ENCODE results near the gene SIRT4. TPM values are rescaled to one million over a fixed set of nuclear protein-coding genes. Genes with fewer than 3 reads are reported as not detected.

SIRT4 gene
- total and polyA plus RNA-seq, 5 donors from 2014 or later = 0.79 to 2.8 (median 1.2) TPM; not detected in 1

DNA sequence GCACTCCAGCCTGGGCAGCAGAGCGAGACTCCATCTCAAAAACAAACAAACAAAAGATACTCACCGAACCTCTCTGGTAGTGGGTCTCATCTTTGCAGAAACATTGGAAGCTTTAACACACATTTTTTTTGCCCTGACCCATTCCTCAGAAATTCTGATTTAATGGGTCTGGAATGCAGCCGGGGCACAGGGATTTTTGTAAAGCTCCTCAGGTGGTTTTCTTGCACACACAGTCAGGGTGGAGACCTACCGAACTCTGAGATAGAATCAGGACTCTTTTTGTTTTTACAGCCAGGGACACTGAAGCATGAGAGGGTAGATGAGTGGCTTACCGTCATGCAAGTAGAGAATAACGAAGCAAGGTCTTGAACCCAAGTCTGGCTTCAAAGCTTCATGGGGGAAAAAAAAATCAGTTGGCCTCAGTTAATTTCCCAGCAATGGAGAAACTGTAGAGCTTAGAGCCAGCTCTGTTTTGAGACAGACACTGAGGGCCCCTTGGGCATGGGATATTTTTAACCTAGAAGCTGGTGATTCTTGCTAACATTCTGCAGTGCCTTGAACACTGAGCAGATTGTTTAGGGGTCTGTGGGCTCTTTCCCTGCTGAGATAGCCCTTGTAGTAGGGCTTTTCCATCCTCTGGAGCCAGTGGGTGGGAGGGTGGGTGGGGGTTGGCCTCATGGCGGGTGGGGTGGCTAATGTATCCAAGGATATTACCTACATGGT lies 15.2 kb upstream of the SIRT4 start:
- peaks cover 8% of the 10 kb centered on the region for H3K4me1 ChIP-seq (ENCODE audit: control insufficient read depth, insufficient read depth, low read length, poor library complexity, severe bottlenecking)
- H3K36me3 Mint-ChIP-seq = no peaks in the 10 kb centered on the region
- H3K9me3 ChIP-seq (ENCODE audit: control insufficient read depth in 2 of 2, low read length in 2 of 2) = no peaks in the 10 kb centered on the region
- H3K4me1 Mint-ChIP-seq = peaks cover 0 to 13% (median 2%) of the 10 kb centered on the region in 4 donors
- DNase-seq (no peak), ATAC-seq (ENCODE audit: low read depth in 2 of 2) (no peak)
- no peaks in the 10 kb centered on the region for H3K36me3 ChIP-seq (ENCODE audit: control insufficient read depth, insufficient read depth, low read length)
- H3K9me3 Mint-ChIP-seq = no peaks in the 10 kb centered on the region
- H3K27me3 Mint-ChIP-seq = peaks cover 4% of the 10 kb centered on the region
- no peak overlapping the region for H3K27ac Mint-ChIP-seq
- no peaks in the 10 kb centered on the region for H3K27me3 ChIP-seq (ENCODE audit: control insufficient read depth, insufficient read depth, low read length)
- no peak overlapping the region for H3K27ac ChIP-seq (ENCODE audit: insufficient read depth, low read length, poor library complexity, severe bottlenecking)
- no peak overlapping the region for H3K4me3 ChIP-seq (ENCODE audit: low read depth, low read length)
- H3K4me3 Mint-ChIP-seq = no peak overlapping the region

DNA sequence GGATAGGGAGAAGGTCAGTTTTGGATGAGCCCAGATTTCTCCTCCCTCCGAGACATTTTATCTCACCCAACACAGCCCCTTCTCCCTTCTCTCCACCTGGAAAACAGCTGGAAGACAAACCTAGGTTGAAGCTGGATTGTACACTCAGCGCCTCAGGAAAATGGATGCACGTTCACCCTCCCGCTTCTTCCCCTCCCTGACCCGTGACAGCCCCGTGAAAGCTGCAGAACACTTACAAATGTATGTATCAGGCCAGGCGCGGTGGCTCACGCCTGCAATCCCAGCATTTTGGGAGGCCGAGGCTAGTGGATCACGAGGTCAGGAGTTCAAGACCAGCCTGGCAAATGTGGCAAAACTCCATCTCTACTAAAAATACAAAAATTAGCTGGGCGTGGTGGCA lies 14.6 kb upstream of the SIRT4 start:
- Mint-ChIP-seq H3K9me3 (no peaks in the 10 kb centered on the region), H3K36me3 (no peaks in the 10 kb centered on the region), H3K27ac (no peak overlapping the region), H3K27me3 (peaks cover 4% of the 10 kb centered on the region), H3K4me1 (peaks cover 0 to 13% (median 2%) of the 10 kb centered on the region in 4 donors), H3K4me3 (no peak overlapping the region)
- ATAC-seq (ENCODE audit: low read depth in 2 of 2) (no peak), DNase-seq (no peak)
- H3K9me3 ChIP-seq (ENCODE audit: control insufficient read depth in 2 of 2, low read length in 2 of 2) = no peaks in the 10 kb centered on the region
- no peaks in the 10 kb centered on the region for H3K27me3 ChIP-seq (ENCODE audit: control insufficient read depth, insufficient read depth, low read length)
- no peaks in the 10 kb centered on the region for H3K36me3 ChIP-seq (ENCODE audit: control insufficient read depth, insufficient read depth, low read length)
- no peak overlapping the region for H3K4me3 ChIP-seq (ENCODE audit: low read depth, low read length)
- H3K27ac ChIP-seq (ENCODE audit: insufficient read depth, low read length, poor library complexity, severe bottlenecking) = no peak overlapping the region
- peaks cover 12% of the 10 kb centered on the region for H3K4me1 ChIP-seq (ENCODE audit: control insufficient read depth, insufficient read depth, low read length, poor library complexity, severe bottlenecking)

DNA sequence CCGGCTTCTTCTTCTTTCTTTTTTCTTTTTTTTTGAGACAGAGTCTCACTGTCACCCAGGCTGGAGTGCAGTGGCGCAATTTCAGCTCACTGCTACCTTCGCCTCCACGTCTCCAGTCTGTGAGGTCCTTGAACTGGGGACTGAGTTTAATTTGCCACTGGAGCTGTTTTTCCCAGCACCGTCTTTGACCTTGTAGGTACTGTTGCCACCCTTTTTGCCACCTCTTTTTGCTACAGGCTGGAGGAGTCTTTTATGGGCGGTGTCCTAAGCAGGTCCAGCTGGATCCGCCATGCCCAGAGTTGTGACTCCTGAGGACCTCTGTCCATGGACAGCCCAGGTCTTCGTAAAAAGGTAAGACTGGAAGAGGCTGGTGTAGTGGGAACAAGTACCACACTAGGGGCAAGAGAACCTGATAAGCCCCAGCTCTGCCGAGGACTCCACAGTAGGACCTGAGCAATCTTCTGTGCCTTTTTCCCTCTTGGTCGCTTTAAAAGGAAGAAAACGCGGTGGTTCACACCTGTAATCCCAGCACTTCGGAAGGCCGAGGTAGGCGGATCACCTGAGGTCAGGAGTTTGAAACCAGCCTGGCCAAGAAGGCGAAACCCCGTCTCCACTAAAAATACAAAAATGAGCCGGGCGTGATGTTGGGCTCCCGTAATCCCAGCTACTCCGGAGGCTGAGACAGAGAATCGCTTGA lies 11.4 kb upstream of the SIRT4 start:
- ATAC-seq (ENCODE audit: low read depth in 2 of 2) = no peak
- no peaks in the 10 kb centered on the region for H3K27me3 Mint-ChIP-seq
- peak overlapping the region; percentile 91 for H3K4me3 ChIP-seq (ENCODE audit: low read depth, low read length)

DNA sequence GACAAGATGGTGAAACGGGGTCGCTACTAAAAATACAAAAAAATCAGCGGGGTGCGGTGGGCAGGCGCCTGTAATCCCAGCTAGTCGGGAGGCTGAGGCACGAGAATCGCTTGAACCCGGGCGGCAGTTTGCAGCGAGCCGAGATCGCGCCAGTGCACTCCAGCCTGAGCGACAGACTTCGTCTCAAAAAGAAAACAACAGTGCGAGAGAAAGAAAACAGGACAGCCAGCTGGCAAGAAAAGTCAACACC lies 9.8 kb upstream of the SIRT4 start:
- Mint-ChIP-seq H3K27me3 (no peaks in the 10 kb centered on the region), H3K9me3 (no peaks in the 10 kb centered on the region), H3K4me3 (no peak overlapping the region), H3K4me1 (peaks cover 0 to 13% (median 0%) of the 10 kb centered on the region in 4 donors), H3K36me3 (no peaks in the 10 kb centered on the region), H3K27ac (no peak overlapping the region)
- H3K27me3 ChIP-seq (ENCODE audit: control insufficient read depth, insufficient read depth, low read length) = no peaks in the 10 kb centered on the region
- H3K9me3 ChIP-seq (ENCODE audit: control insufficient read depth in 2 of 2, low read length in 2 of 2) = no peaks in the 10 kb centered on the region
- no peaks in the 10 kb centered on the region for H3K36me3 ChIP-seq (ENCODE audit: control insufficient read depth, insufficient read depth, low read length)
- H3K27ac ChIP-seq (ENCODE audit: insufficient read depth, low read length, poor library complexity, severe bottlenecking) = peak overlapping the region; percentile 99
- DNase-seq = no peak
- peaks cover 20% of the 10 kb centered on the region for H3K4me1 ChIP-seq (ENCODE audit: control insufficient read depth, insufficient read depth, low read length, poor library complexity, severe bottlenecking)
- peak in 1 of 2 donors; percentile 4 for ATAC-seq (ENCODE audit: low read depth in 2 of 2)
- peak overlapping the region; percentile 91 for H3K4me3 ChIP-seq (ENCODE audit: low read depth, low read length)

More for the DNA sequence above, 11.4 kb upstream of the SIRT4 start:
- Mint-ChIP-seq H3K36me3 (no peaks in the 10 kb centered on the region), H3K4me1 (peaks cover 0 to 13% (median 0%) of the 10 kb centered on the region in 4 donors), H3K4me3 (no peak overlapping the region), H3K27ac (peak overlapping the region in 2 of 3 donors; percentile 51 to 92), H3K9me3 (no peaks in the 10 kb centered on the region)
- H3K27ac ChIP-seq (ENCODE audit: insufficient read depth, low read length, poor library complexity, severe bottlenecking) = peak overlapping the region; percentile 99
- no peaks in the 10 kb centered on the region for H3K27me3 ChIP-seq (ENCODE audit: control insufficient read depth, insufficient read depth, low read length)
- no peaks in the 10 kb centered on the region for H3K9me3 ChIP-seq (ENCODE audit: control insufficient read depth in 2 of 2, low read length in 2 of 2)
- no peaks in the 10 kb centered on the region for H3K36me3 ChIP-seq (ENCODE audit: control insufficient read depth, insufficient read depth, low read length)
- DNase-seq = peak in 2 of 3 donors; percentile 7 to 10
- peaks cover 20% of the 10 kb centered on the region for H3K4me1 ChIP-seq (ENCODE audit: control insufficient read depth, insufficient read depth, low read length, poor library complexity, severe bottlenecking)

DNA sequence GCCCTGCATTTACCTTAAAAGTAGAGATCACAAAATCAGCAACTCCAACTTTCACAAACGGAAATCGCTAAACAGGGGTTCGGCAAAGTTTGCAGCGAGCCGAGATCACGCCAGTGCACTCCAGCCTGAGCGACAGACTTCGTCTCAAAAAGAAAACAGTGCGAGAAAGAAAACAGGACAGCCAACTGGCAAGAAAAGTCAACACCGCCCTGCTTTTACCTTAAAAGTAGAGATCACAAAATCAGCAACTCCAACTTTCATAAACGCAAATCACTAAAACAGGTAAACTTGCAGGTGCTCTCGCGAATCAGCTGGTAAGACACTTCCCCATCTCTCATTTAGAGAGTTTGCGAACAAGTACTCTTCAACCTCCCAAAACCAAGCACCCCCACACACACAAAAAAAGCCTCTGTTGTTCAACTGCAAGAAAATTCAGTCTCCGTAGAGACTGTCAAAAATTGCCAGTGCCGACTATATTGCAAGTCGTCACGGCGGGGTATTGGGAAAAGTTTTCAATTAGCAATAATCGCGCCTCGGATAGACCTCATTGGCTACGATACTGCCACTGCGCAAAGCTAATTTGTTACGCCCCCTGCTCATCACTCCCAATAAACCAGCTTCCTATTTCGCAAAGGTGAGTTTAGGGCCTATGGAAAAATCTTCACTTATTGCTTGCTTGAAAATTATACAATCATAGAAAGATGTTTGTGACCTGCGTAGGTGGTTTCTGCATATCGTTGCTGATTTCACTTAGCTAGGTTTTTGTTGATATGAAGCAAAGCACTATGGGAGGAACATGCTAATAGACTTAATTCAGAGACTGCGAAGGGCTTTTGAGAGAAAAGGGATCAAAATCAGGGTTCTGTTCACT lies 9.2 kb upstream of the SIRT4 start, which contains the start of gene RNU4-1:
Gene RNU4-1 (minus strand): TSS at position 577 of the 871 bp plus-strand sequence.
- Histone ChIP-seq H3K27ac (ENCODE audit: insufficient read depth, low read length, poor library complexity, severe bottlenecking) (peak within 1 kb of the TSS; percentile 99), H3K9me3 (ENCODE audit: control insufficient read depth in 2 of 2, low read length in 2 of 2) (no peaks in the 10 kb centered on the region), H3K4me3 (ENCODE audit: low read depth, low read length) (peak within 1 kb of the TSS; percentile 91), H3K27me3 (ENCODE audit: control insufficient read depth, insufficient read depth, low read length) (no peaks in the 10 kb centered on the region), H3K36me3 (ENCODE audit: control insufficient read depth, insufficient read depth, low read length) (no peaks in the 10 kb centered on the region), H3K4me1 (ENCODE audit: control insufficient read depth, insufficient read depth, low read length, poor library complexity, severe bottlenecking) (peaks cover 20% of the 10 kb centered on the region)
- H3K4me1 Mint-ChIP-seq = peaks cover 0 to 13% (median 0%) of the 10 kb centered on the region in 4 donors
- no peak within 1 kb of the TSS for H3K27ac Mint-ChIP-seq
- DNase-seq = peak; percentile 73 to 92 (median 91)
- H3K9me3 Mint-ChIP-seq = no peaks in the 10 kb centered on the region
- no peaks in the 10 kb centered on the region for H3K36me3 Mint-ChIP-seq
- ATAC-seq (ENCODE audit: low read depth in 2 of 2) = peak; percentile 36 to 42
- H3K27me3 Mint-ChIP-seq = no peaks in the 10 kb centered on the region
- H3K4me3 Mint-ChIP-seq = no peak within 1 kb of the TSS

DNA sequence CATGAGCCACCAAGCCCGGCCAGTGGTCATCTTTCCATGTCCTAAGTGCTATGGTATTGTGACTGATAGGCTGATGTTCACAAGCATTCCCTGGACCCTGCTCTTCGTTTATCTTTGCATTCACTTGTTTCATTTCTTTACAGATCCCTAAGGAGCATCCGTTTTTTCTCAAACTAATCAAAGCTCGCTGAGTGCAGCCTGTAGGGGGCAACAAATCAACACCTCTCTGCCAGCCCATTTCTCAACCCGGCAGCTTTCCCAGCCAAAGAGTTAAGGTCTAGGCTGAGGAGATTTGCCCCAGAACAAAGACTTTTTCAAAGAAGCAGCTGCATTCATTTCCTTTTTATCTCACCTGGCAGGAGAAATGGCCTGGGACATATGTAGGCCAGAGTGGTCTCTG lies 12.1 kb downstream of the SIRT4 start:
- no peak for ATAC-seq (ENCODE audit: low read depth in 2 of 2)
- H3K4me1 Mint-ChIP-seq = peaks cover 11 to 14% (median 14%) of the 10 kb centered on the region in 4 donors
- H3K36me3 Mint-ChIP-seq = no peaks in the 10 kb centered on the region

DNA sequence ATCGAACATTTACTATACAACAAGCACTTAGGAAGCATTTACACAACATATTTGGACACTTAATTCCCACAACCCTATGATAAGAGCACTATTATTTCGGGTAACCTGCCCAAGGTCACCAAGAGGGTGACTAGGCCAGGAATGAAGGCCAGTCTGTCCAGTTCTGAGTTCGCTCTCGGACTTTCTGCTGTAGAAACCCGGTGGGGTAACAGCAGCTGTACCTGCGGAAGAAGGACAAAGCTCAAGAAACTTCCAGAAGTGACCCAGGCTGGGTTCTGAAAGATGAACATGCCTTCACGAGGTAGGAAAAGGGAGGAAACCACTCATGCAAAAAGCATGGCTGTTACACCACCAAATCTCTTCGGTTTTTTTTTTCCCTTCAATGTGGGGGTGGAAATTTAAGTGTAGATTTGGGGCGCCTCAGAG lies 14.7 kb downstream of the SIRT4 start:
- Histone ChIP-seq H3K36me3 (ENCODE audit: control insufficient read depth, insufficient read depth, low read length) (no peaks in the 10 kb centered on the region), H3K27ac (ENCODE audit: insufficient read depth, low read length, poor library complexity, severe bottlenecking) (peak overlapping the region; percentile 86), H3K27me3 (ENCODE audit: control insufficient read depth, insufficient read depth, low read length) (no peaks in the 10 kb centered on the region), H3K4me1 (ENCODE audit: control insufficient read depth, insufficient read depth, low read length, poor library complexity, severe bottlenecking) (peaks cover 8% of the 10 kb centered on the region), H3K9me3 (ENCODE audit: control insufficient read depth in 2 of 2, low read length in 2 of 2) (no peaks in the 10 kb centered on the region), H3K4me3 (ENCODE audit: low read depth, low read length) (peak overlapping the region; percentile 75)
- no peak for DNase-seq
- H3K27ac Mint-ChIP-seq = peak overlapping the region; percentile 93 to 97 (median 96)
- peak overlapping the region; percentile 71 to 91 (median 86) for H3K4me3 Mint-ChIP-seq
- H3K36me3 Mint-ChIP-seq = no peaks in the 10 kb centered on the region
- ATAC-seq (ENCODE audit: low read depth in 2 of 2) = no peak
- H3K4me1 Mint-ChIP-seq = peaks cover 10 to 14% (median 12%) of the 10 kb centered on the region in 4 donors
- H3K27me3 Mint-ChIP-seq = no peaks in the 10 kb centered on the region
- peaks cover 0 to 1% (median 0%) of the 10 kb centered on the region in 7 donors for H3K9me3 Mint-ChIP-seq

More for the DNA sequence above, 12.1 kb downstream of the SIRT4 start:
- Histone ChIP-seq H3K9me3 (ENCODE audit: control insufficient read depth in 2 of 2, low read length in 2 of 2) (no peaks in the 10 kb centered on the region), H3K4me3 (ENCODE audit: low read depth, low read length) (no peak overlapping the region), H3K27me3 (ENCODE audit: control insufficient read depth, insufficient read depth, low read length) (no peaks in the 10 kb centered on the region), H3K36me3 (ENCODE audit: control insufficient read depth, insufficient read depth, low read length) (no peaks in the 10 kb centered on the region), H3K4me1 (ENCODE audit: control insufficient read depth, insufficient read depth, low read length, poor library complexity, severe bottlenecking) (peaks cover 8% of the 10 kb centered on the region), H3K27ac (ENCODE audit: insufficient read depth, low read length, poor library complexity, severe bottlenecking) (no peak overlapping the region)
- Mint-ChIP-seq H3K9me3 (peaks cover 0 to 1% (median 0%) of the 10 kb centered on the region in 7 donors), H3K4me3 (no peak overlapping the region), H3K27me3 (no peaks in the 10 kb centered on the region), H3K27ac (no peak overlapping the region)
- DNase-seq = no peak

Measured in CD4-positive, CD25-positive, alpha-beta regulatory T cell (primary cell).